ENCODE results near the gene SAMD14.

The SAMD14 gene

GRCh38 chr17:50111673-50112655, 18.0 kb downstream of the SAMD14 start:
- no peak for DNase-seq

- no peak for DNase-seq
Measured at GRCh38 chr17:50110591-50111349, 19.2 kb downstream of the SAMD14 start.

DNA sequence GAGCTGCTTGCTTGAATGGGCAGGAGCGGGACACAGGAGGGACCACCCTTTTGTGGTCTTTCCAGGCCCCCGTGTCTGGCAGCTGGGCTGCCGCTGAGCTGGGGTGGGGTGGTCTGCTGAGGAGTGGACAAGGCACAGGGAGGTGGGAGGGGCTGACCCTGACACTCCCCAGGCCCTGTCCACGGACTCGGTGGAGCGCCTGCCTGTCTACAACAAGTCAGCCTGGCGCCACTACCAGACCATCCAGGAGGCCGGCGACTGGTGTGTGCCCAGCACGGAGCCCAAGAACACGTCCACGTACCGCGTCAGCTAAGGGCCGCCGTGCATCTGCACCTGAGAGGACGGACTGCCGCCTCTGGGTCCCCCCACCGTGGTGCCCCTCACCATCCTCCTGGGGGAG, 20.2 kb downstream of the SAMD14 start:
- no peak for DNase-seq

DNA sequence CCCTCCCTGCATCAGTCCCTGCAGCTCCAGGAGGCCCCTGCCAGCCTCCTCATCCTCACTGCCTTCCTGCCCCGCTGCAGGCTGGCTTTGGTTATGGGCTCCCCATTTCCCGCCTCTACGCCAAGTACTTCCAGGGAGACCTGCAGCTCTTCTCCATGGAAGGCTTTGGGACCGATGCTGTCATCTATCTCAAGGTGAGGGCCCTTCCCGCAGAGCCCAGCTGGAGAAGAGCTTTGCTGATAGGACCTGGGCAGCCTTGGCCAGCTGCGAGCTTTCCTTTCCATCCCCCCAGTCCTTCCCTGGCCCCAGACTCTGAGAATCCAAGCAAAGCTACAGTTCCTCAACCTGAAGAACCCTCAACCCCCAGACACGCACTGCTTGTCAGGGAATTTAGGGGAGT, 20.8 kb downstream of the SAMD14 start:
- DNase-seq = no peak

GRCh38 chr17:50108556-50108955, 21.4 kb downstream of the SAMD14 start:
- no peak for DNase-seq

DNA sequence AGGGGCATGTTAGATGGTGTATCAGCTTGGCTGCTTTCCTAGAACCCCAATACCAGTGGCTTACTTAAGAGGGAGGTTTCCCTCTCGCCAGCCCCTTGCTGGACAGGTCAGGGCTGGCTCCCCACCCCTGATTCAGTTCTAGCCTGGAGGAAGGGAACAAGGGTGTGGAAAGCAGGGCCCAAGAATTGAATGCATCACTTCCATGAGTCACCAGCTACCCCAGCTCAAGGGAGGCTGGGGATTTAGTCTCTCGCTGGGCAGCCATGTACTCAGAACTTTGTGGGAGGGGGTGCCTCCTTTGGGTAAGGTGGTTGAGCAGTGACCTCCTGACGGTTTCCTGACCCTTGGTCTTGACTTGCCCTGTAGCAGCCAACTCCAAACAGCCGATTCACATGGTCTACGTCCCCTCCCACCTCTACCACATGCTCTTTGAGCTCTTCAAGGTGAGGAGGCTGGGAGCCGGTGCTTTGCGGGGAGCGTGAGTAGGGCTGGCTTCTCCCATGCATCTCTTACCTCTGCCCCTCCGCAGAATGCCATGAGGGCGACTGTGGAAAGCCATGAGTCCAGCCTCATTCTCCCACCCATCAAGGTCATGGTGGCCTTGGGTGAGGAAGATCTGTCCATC, 22.1 kb downstream of the SAMD14 start:
- DNase-seq = no peak

GRCh38 chr17:50106393-50107131, 23.4 kb downstream of the SAMD14 start:
- DNase-seq = no peak

- DNase-seq = no peak
Measured at GRCh38 chr17:50105811-50106210, 24.1 kb downstream of the SAMD14 start.

DNA sequence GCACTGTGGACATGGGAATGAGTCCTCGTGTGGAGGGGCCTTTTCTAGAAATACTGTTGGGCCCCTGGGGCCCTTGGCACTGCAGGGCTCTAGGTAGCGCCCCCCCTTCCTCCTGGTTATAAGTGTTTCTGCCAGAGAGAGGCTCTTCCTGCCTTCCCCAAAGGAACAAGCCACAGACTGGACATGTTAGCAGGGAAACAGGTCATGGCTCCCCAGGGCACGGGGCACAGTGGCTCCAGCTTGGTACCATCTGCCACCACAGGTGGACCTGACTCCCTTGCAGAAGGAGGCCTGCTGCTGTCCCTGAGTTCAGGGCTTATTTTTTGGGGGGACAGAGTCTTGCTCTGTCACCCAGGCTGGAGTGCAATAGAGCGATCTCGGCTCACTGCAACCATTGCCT, 26.0 kb downstream of the SAMD14 start:
- no peak for DNase-seq

- DNase-seq = no peak
Measured at GRCh38 chr17:50103252-50103651, 26.7 kb downstream of the SAMD14 start.

DNA sequence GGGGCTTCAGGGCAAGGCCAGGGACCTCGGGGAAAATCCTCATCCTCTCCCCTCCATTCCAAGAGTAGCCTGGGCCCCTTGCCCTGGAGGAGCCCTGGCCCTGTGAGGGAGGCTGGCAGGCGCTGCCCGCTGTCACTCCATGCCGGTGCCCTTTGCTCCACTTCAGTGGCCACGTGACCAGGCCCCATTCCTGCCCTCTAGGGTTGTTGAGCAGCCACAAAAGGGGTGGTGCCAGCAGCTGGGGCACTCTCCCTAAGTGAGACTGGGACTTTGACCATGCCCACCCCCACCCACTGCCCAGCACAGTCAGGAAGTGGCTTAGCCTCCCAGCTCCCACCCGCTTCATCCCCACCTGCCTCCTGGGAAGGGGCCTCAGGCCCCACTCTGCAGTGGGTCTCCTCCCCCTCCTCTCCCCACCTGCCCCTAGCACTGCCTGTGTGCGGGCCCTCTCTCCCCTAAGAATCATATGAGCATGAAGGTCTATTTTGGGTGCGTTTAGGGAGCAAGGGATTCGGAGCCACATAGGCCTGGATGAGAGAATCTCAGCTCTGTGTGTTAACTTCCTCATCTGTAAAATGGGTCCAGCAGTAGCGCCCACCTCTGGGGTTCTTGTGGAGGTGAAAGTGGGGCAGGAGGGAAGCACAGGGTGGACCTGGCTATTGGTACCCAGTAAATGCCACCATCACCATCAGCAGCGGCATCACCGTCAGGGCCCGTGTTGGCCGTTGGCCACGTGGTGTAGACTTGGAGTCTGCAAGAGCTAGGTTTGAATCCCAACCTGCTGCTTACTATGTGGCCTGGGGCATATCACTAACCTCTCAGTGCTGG, 27.6 kb downstream of the SAMD14 start:
- DNase-seq = no peak

- DNase-seq = no peak
Measured at GRCh38 chr17:50101346-50102163, 28.4 kb downstream of the SAMD14 start.

DNA sequence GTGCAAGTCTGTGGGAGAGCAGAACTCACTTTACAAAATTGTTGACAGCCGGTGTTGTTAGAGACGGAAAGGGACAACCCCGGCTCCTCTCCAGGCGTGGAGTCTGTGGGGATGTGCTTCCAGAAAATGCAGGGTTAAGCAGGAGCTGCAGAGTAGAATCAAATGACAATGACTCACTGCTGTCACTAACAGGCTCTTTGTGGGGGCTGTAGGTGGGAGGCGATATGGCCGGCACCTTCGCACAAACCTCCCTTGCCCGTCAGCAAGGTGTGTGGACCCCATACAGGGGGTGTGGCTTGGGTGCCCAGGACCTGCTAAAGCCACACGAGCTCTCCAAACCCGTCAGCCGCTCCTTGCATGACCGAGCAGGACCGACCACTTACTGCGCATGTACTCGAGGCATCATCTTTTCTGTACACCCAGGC, 29.0 kb downstream of the SAMD14 start:
- DNase-seq = peak; percentile 11

GRCh38 chr17:50100480-50100883, 29.5 kb downstream of the SAMD14 start:
- no peak for DNase-seq

DNA sequence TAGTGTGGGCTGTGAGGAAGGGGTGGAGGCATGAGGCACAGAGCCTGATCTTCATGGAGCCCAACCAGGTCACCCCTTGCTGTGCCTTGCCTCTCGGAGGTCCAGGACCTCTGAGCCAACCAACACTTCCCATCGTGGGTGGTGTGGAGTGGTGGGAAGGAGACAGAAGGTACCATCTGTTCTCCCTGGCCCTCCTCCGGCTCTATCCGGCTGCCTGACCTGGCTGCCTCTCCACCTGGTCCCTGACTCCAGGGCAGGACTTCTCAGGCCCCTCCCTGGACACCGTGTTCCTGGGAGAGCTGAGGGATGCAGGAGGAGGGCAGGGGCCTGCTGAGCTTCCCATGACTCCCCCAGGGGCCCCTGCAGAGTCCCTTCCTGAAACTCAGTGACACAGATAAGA, 31.0 kb downstream of the SAMD14 start:
- DNase-seq = no peak

- no peak for DNase-seq
Measured at GRCh38 chr17:50098583-50098982, 31.4 kb downstream of the SAMD14 start.

- no peak for DNase-seq
Measured at GRCh38 chr17:50097926-50098325, 32.0 kb downstream of the SAMD14 start.

- no peak for DNase-seq
Measured at GRCh38 chr17:50097455-50097854, 32.5 kb downstream of the SAMD14 start.

GRCh38 chr17:50096758-50097157, 33.2 kb downstream of the SAMD14 start:
- no peak for DNase-seq

DNA sequence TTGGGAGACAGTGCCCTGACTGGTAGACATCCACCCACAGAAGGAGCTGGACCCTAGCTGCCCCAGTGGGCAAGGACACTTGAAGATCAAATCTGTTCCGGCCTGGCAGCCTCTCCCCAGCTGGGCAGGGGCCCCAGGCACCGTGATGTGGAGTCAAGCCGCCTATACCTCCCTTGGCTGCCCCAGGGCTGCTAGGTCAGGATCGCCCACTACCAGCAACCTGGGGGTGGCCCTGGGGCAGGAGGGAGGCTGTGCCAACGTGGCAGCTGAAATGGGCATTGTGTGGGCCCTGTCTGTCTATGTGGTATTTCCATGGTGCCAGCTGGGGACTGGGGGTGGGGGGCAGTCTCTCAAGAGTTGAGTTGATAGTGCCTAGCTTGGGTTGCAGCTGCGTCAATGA, 33.9 kb downstream of the SAMD14 start:
- no peak for DNase-seq

- DNase-seq = no peak
Measured at GRCh38 chr17:50095626-50096037, 34.3 kb downstream of the SAMD14 start.
